ENCODE results near the gene SFTPA2.
A peak's percentile ranks its signal among the peaks of the same experiment; 100 is the strongest.
"Not testable (repeated sequence)": the region's sequence is repeated elsewhere in the genome, so short reads cannot be mapped to it uniquely, and the experiment has no call there.

The SFTPA2 gene

GRCh38 chr10:79560160-79560709, at the start of gene SFTPA2:
TSS of gene SFTPA2 (minus strand) at chr10:79560407. CDS start at chr10:79559483, 924 bp downstream.
- no peak for DNase-seq (ENCODE audit: low read depth in 3 of 3)

- DNase-seq (ENCODE audit: low read depth in 3 of 3) = peak; percentile 18 to 24 (median 21)
Measured at GRCh38 chr10:79608505-79609375, 48.5 kb upstream of the SFTPA2 start.

GRCh38 chr10:79605308-79605707, 45.1 kb upstream of the SFTPA2 start:
- no peak for DNase-seq (ENCODE audit: low read depth in 3 of 3)

GRCh38 chr10:79604294-79604693, 44.1 kb upstream of the SFTPA2 start:
- DNase-seq (ENCODE audit: low read depth in 3 of 3) = no peak

GRCh38 chr10:79602953-79603352, 42.7 kb upstream of the SFTPA2 start:
- no peak for DNase-seq (ENCODE audit: low read depth in 3 of 3)

- no peak for DNase-seq (ENCODE audit: low read depth in 3 of 3)
Measured at GRCh38 chr10:79601939-79602338, 41.7 kb upstream of the SFTPA2 start.

GRCh38 chr10:79599644-79600043, 39.4 kb upstream of the SFTPA2 start:
- not testable (repeated sequence) for DNase-seq (ENCODE audit: low read depth in 3 of 3)

- no peak for DNase-seq (ENCODE audit: low read depth in 3 of 3)
Measured at GRCh38 chr10:79595510-79595909, 35.3 kb upstream of the SFTPA2 start.

- DNase-seq (ENCODE audit: low read depth in 3 of 3) = not testable (repeated sequence)
Measured at GRCh38 chr10:79594565-79594964, 34.4 kb upstream of the SFTPA2 start.

GRCh38 chr10:79593377-79593776, 33.2 kb upstream of the SFTPA2 start:
- no peak for DNase-seq (ENCODE audit: low read depth in 3 of 3)

GRCh38 chr10:79588800-79589199, 28.6 kb upstream of the SFTPA2 start:
- DNase-seq (ENCODE audit: low read depth in 3 of 3) = no peak

- DNase-seq (ENCODE audit: low read depth in 3 of 3) = no peak
Measured at GRCh38 chr10:79586933-79587332, 26.7 kb upstream of the SFTPA2 start.

- no peak for DNase-seq (ENCODE audit: low read depth in 3 of 3)
Measured at GRCh38 chr10:79585870-79586527, 25.8 kb upstream of the SFTPA2 start.

- DNase-seq (ENCODE audit: low read depth in 3 of 3) = no peak
Measured at GRCh38 chr10:79583488-79584024, 23.3 kb upstream of the SFTPA2 start.

- DNase-seq (ENCODE audit: low read depth in 3 of 3) = not testable (repeated sequence)
Measured at GRCh38 chr10:79582954-79583353, 22.7 kb upstream of the SFTPA2 start.

- DNase-seq (ENCODE audit: low read depth in 3 of 3) = no peak
Measured at GRCh38 chr10:79582096-79582495, 21.9 kb upstream of the SFTPA2 start.

- no peak for DNase-seq (ENCODE audit: low read depth in 3 of 3)
Measured at GRCh38 chr10:79581044-79581443, 20.8 kb upstream of the SFTPA2 start.

- DNase-seq (ENCODE audit: low read depth in 3 of 3) = no peak
Measured at GRCh38 chr10:79579361-79579760, 19.2 kb upstream of the SFTPA2 start.

GRCh38 chr10:79570624-79571023, 10.4 kb upstream of the SFTPA2 start:
- DNase-seq (ENCODE audit: low read depth in 3 of 3) = not testable (repeated sequence)

GRCh38 chr10:79563426-79563825, 3.2 kb upstream of the SFTPA2 start:
- DNase-seq (ENCODE audit: low read depth in 3 of 3) = no peak

- DNase-seq (ENCODE audit: low read depth in 3 of 3) = peak; percentile 42 to 52 (median 48)
Measured at GRCh38 chr10:79562135-79562756, 2.0 kb upstream of the SFTPA2 start.

GRCh38 chr10:79561257-79561656, 1.1 kb upstream of the SFTPA2 start:
- DNase-seq (ENCODE audit: low read depth in 3 of 3) = no peak
